K562 (cell line): Measurements from ENCODE around the gene TTC28.

Experiments used
- ARHGAP35 ChIP-seq: fragments of 450-650 bp; IDR thresholded peaks from 2 replicates; pipeline ENCODE4 v1.6.1; 2018; ENCODE audit not compliant: partially characterized antibody
- ETV5 ChIP-seq: sonication (generic); formaldehyde crosslinking; IDR thresholded peaks from 2 replicates; pipeline ENCODE4 v1.4.0; 2020; ENCODE audit warnings: low read depth, mild to moderate bottlenecking, missing genetic modification reagents
- POLR2A ChIP-seq: fragments of 450-650 bp; conservative IDR thresholded peaks from 2 replicates; pipeline ENCODE4 v1.6.1; 2016
- PTRF ChIP-seq: fragments of 450-650 bp; IDR thresholded peaks from 2 replicates; pipeline ENCODE4 v1.6.1; 2016; ENCODE audit warnings: mild to moderate bottlenecking, missing genetic modification characterization, missing compliant biosample characterization
- RBM34 ChIP-seq: fragments of 200-400 bp; formaldehyde crosslinking; IDR thresholded peaks from 2 replicates; pipeline ENCODE4 v1.6.1; 2018; ENCODE audit warnings: low read length, borderline replicate concordance; ENCODE audit not compliant: insufficient read depth
- TRIM28 ChIP-seq: fragments of 450-650 bp; IDR thresholded peaks from 2 replicates; pipeline ENCODE4 v1.6.1; 2017
- YY1 ChIP-seq, 3 experiments: IDR thresholded peaks; 2 replicates each; pipeline ENCODE4 v1.6.1; 2011; ENCODE audit warnings: low read length in 2 of 3, mild to moderate bottlenecking in 2 of 3, moderate library complexity in 2 of 3, borderline replicate concordance in 1 of 3, control low read depth in 1 of 3, low read depth in 1 of 3; ENCODE audit not compliant: insufficient read depth in 3 of 3, insufficient replicate concordance in 2 of 3, control insufficient read depth in 1 of 3, insufficient read length in 1 of 3; ENCODE audit errors: extremely low read depth in 1 of 3
- ZFX ChIP-seq: sonication (generic); formaldehyde crosslinking; IDR thresholded peaks from 2 replicates; pipeline ENCODE4 v1.8.0; 2022; ENCODE audit warnings: mild to moderate bottlenecking, missing genetic modification reagents, moderate library complexity
- ZKSCAN8 ChIP-seq: fragments of 200-800 bp; sonication (Bioruptor generic); IDR thresholded peaks from 2 replicates; pipeline ENCODE4 v1.6.1; 2016; ENCODE audit warnings: missing genetic modification characterization, missing compliant biosample characterization
- TF ChIP-seq, protein P1 (sequence below): fragments of 450-650 bp; IDR thresholded peaks from 2 replicates; pipeline ENCODE4 v1.6.1; 2016; ENCODE audit warnings: mild to moderate bottlenecking, moderate library complexity

GRCh38 chr22:28008649-28009048 is 671.0 kb downstream of the TTC28 start:
- no peak for TF ChIP-seq ETV5 (CRISPR knock-in tag)
- TF ChIP-seq POLR2A, result no peak
- TF ChIP-seq ZKSCAN8 (CRISPR knock-in tag), result no peak
- no peak for TF ChIP-seq PTRF (tag)
- no peak for TF ChIP-seq ZFX
- TF ChIP-seq, protein P1, sequence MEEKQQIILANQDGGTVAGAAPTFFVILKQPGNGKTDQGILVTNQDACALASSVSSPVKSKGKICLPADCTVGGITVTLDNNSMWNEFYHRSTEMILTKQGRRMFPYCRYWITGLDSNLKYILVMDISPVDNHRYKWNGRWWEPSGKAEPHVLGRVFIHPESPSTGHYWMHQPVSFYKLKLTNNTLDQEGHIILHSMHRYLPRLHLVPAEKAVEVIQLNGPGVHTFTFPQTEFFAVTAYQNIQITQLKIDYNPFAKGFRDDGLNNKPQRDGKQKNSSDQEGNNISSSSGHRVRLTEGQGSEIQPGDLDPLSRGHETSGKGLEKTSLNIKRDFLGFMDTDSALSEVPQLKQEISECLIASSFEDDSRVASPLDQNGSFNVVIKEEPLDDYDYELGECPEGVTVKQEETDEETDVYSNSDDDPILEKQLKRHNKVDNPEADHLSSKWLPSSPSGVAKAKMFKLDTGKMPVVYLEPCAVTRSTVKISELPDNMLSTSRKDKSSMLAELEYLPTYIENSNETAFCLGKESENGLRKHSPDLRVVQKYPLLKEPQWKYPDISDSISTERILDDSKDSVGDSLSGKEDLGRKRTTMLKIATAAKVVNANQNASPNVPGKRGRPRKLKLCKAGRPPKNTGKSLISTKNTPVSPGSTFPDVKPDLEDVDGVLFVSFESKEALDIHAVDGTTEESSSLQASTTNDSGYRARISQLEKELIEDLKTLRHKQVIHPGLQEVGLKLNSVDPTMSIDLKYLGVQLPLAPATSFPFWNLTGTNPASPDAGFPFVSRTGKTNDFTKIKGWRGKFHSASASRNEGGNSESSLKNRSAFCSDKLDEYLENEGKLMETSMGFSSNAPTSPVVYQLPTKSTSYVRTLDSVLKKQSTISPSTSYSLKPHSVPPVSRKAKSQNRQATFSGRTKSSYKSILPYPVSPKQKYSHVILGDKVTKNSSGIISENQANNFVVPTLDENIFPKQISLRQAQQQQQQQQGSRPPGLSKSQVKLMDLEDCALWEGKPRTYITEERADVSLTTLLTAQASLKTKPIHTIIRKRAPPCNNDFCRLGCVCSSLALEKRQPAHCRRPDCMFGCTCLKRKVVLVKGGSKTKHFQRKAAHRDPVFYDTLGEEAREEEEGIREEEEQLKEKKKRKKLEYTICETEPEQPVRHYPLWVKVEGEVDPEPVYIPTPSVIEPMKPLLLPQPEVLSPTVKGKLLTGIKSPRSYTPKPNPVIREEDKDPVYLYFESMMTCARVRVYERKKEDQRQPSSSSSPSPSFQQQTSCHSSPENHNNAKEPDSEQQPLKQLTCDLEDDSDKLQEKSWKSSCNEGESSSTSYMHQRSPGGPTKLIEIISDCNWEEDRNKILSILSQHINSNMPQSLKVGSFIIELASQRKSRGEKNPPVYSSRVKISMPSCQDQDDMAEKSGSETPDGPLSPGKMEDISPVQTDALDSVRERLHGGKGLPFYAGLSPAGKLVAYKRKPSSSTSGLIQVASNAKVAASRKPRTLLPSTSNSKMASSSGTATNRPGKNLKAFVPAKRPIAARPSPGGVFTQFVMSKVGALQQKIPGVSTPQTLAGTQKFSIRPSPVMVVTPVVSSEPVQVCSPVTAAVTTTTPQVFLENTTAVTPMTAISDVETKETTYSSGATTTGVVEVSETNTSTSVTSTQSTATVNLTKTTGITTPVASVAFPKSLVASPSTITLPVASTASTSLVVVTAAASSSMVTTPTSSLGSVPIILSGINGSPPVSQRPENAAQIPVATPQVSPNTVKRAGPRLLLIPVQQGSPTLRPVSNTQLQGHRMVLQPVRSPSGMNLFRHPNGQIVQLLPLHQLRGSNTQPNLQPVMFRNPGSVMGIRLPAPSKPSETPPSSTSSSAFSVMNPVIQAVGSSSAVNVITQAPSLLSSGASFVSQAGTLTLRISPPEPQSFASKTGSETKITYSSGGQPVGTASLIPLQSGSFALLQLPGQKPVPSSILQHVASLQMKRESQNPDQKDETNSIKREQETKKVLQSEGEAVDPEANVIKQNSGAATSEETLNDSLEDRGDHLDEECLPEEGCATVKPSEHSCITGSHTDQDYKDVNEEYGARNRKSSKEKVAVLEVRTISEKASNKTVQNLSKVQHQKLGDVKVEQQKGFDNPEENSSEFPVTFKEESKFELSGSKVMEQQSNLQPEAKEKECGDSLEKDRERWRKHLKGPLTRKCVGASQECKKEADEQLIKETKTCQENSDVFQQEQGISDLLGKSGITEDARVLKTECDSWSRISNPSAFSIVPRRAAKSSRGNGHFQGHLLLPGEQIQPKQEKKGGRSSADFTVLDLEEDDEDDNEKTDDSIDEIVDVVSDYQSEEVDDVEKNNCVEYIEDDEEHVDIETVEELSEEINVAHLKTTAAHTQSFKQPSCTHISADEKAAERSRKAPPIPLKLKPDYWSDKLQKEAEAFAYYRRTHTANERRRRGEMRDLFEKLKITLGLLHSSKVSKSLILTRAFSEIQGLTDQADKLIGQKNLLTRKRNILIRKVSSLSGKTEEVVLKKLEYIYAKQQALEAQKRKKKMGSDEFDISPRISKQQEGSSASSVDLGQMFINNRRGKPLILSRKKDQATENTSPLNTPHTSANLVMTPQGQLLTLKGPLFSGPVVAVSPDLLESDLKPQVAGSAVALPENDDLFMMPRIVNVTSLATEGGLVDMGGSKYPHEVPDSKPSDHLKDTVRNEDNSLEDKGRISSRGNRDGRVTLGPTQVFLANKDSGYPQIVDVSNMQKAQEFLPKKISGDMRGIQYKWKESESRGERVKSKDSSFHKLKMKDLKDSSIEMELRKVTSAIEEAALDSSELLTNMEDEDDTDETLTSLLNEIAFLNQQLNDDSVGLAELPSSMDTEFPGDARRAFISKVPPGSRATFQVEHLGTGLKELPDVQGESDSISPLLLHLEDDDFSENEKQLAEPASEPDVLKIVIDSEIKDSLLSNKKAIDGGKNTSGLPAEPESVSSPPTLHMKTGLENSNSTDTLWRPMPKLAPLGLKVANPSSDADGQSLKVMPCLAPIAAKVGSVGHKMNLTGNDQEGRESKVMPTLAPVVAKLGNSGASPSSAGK, result no peak
- no peak for TF ChIP-seq YY1 (IDR thresholded peaks at IDR 0.05; ENCODE audit: borderline replicate concordance in 1 of 3, control insufficient read depth in 1 of 3, extremely low read depth in 1 of 3, insufficient read depth in 3 of 3, insufficient read length in 1 of 3, insufficient replicate concordance in 2 of 3, low read depth in 1 of 3, low read length in 2 of 3)
- TF ChIP-seq RBM34, result no peak
- no peak for TF ChIP-seq ARHGAP35
- TF ChIP-seq TRIM28, result no peak
